Left lobe of liver (tissue), 2 donors: Measurements from ENCODE around the gene SLC24A2. TPM values are rescaled to one million over a fixed set of nuclear protein-coding genes. Genes with fewer than 3 reads are reported as not detected.

Experiments
- ATAC-seq: fragments of 200-7000 bp; cut with Tn5 transposase; one replicate; pipeline ENCODE4 v1.9.1; 2020; ENCODE audit warnings: mild to moderate bottlenecking, moderate library complexity
- DNase-seq: peaks from one replicate; pipeline ENCODE4 v3.0.0-alpha.2; 2020; ENCODE audit warnings: low spot score
- total RNA-seq: library from RNA; stranded (reverse); gene quantifications from one replicate; pipeline ENCODE4 v1.2.1, GENCODE V29; 2021
- donor health status: DM: no; HTN: no; CAD: no; lungs with moderate emphysema.
- donor health status: DM: no; HTN: yes; CAD: no.

SLC24A2 gene
- total RNA-seq, 1 donor from 2014 or later = not detected

GRCh38 chr9:19768798-19769197 lies 20.0 kb downstream of the SLC24A2 start:
- DNase-seq (no peak), ATAC-seq (no peak)

GRCh38 chr9:19759066-19759465 lies 29.8 kb downstream of the SLC24A2 start:
- no peak for DNase-seq
- no peak for ATAC-seq

GRCh38 chr9:19757745-19758144 lies 31.1 kb downstream of the SLC24A2 start:
- ATAC-seq = no peak
- no peak for DNase-seq

- no peak for ATAC-seq
These were observed 33.9 kb downstream of the SLC24A2 start for GRCh38 chr9:19754921-19755320.

GRCh38 chr9:19748278-19749126 lies 40.3 kb downstream of the SLC24A2 start:
- DNase-seq = no peak
- no peak for ATAC-seq

More at GRCh38 chr9:19754921-19755320, 33.9 kb downstream of the SLC24A2 start:
- no peak for DNase-seq

GRCh38 chr9:19746223-19746622 lies 42.6 kb downstream of the SLC24A2 start:
- no peak for DNase-seq
- ATAC-seq = no peak

GRCh38 chr9:19741178-19741577 lies 47.7 kb downstream of the SLC24A2 start:
- ATAC-seq (no peak), DNase-seq (no peak)
